Erythroblast (primary cell): ENCODE data around the gene POMC.
"Not testable (repeated sequence)": the region's sequence is repeated elsewhere in the genome, so short reads cannot be mapped to it uniquely, and the experiment has no call there.

Experiments
- GATA1 ChIP-seq: IDR thresholded peaks from 2 replicates; pipeline ENCODE4 v1.6.1; 2011; ENCODE audit warnings: low read depth, mild to moderate bottlenecking, control low read depth, low read length, moderate library complexity
- POLR2A ChIP-seq: IDR thresholded peaks from 2 replicates; pipeline ENCODE4 v1.6.1; 2011; ENCODE audit warnings: mild to moderate bottlenecking, low read length

- not testable (repeated sequence) for TF ChIP-seq POLR2A, GATA1
Measured at GRCh38 chr2:25210923-25211322, 42.5 kb upstream of the POMC start.
